Progenitor cell of endocrine pancreas (in vitro differentiated cells): ENCODE measurements around the gene STIM1. TPM values are rescaled to one million over a fixed set of nuclear protein-coding genes. Genes with fewer than 3 reads are reported as not detected.

Experiments used
- DNase-seq: peaks from one replicate; pipeline ENCODE4 v3.0.0; 2021; ENCODE audit warnings: low spot score; ENCODE audit not compliant: unreplicated experiment
- H3K27ac Mint-ChIP-seq: 2 replicates; pipeline ENCODE4 v1.8.0; 2021; ENCODE audit warnings: mild to moderate bottlenecking, moderate library complexity, mixed read lengths
- H3K27me3 Mint-ChIP-seq: 2 replicates; pipeline ENCODE4 v1.8.0; 2021; ENCODE audit warnings: mixed read lengths
- H3K36me3 Mint-ChIP-seq: 2 replicates; pipeline ENCODE4 v1.8.0; 2022; ENCODE audit warnings: mixed read lengths; ENCODE audit not compliant: insufficient read depth
- H3K4me1 Mint-ChIP-seq: 2 replicates; pipeline ENCODE4 v1.8.0; 2021; ENCODE audit warnings: low read depth, mixed read lengths
- H3K4me3 Mint-ChIP-seq: 2 replicates; pipeline ENCODE4 v1.8.0; 2021; ENCODE audit warnings: low read depth, mild to moderate bottlenecking, moderate library complexity, mixed read lengths
- H3K9me3 Mint-ChIP-seq: 2 replicates; pipeline ENCODE4 v1.8.0; 2021; ENCODE audit warnings: low read depth, mixed read lengths
- CTCF ChIP-seq: fragments of 200-600 bp; sonication (generic); IDR thresholded peaks from one replicate; pipeline ENCODE4 v1.5.0; 2021; ENCODE audit warnings: antibody characterized with exemption, mild to moderate bottlenecking; ENCODE audit not compliant: unreplicated experiment
- total RNA-seq: library from RNA; stranded (reverse); gene quantifications from 2 replicates; pipeline ENCODE4 v1.2.1, GENCODE V29; 2021

STIM1 gene
- total RNA-seq, 1 donor from 2014 or later, result 27.2 TPM

GRCh38 chr11:4134806-4135205 is 279.3 kb downstream of the STIM1 start:
- no peak for TF ChIP-seq CTCF
- Mint-ChIP-seq H3K27me3 (no peaks in the 10 kb centered on the region), H3K36me3 (peaks cover 36% of the 10 kb centered on the region), H3K4me3 (no peak overlapping the region), H3K27ac (no peak overlapping the region), H3K4me1 (no peaks in the 10 kb centered on the region), H3K9me3 (peaks cover 12% of the 10 kb centered on the region)
- DNase-seq, result no peak

- DNase-seq, result no peak
- no peaks in the 10 kb centered on the region for H3K4me1 Mint-ChIP-seq
- TF ChIP-seq CTCF, result no peak
- peaks cover 52% of the 10 kb centered on the region for H3K36me3 Mint-ChIP-seq
- H3K27me3 Mint-ChIP-seq, result no peaks in the 10 kb centered on the region
- H3K4me3 Mint-ChIP-seq, result no peak overlapping the region
- peaks cover 23% of the 10 kb centered on the region for H3K9me3 Mint-ChIP-seq
- no peak overlapping the region for H3K27ac Mint-ChIP-seq
Observed at GRCh38 chr11:4138497-4138896, 283.0 kb downstream of the STIM1 start.

GRCh38 chr11:4140067-4140636 is 284.7 kb downstream of the STIM1 start:
- no peak for DNase-seq
- Mint-ChIP-seq H3K27me3 (no peaks in the 10 kb centered on the region), H3K27ac (no peak overlapping the region), H3K9me3 (peaks cover 23% of the 10 kb centered on the region), H3K4me1 (no peaks in the 10 kb centered on the region), H3K4me3 (no peak overlapping the region), H3K36me3 (peaks cover 47% of the 10 kb centered on the region)
- TF ChIP-seq CTCF, result no peak

Other genes starting within 250 kb of the STIM1 start
- gene ART5, start 213.7 kb upstream of the STIM1 start, total RNA-seq, result 1.8 and 3.8 TPM in 2 replicates
- gene ART1, start 210.5 kb upstream of the STIM1 start, total RNA-seq, result not detected in 2 replicates
- gene CHRNA10, start 184.3 kb upstream of the STIM1 start, total RNA-seq, result 2.8 and 3.3 TPM in 2 replicates
- gene NUP98, start 58.1 kb upstream of the STIM1 start, total RNA-seq, result 80.3 and 83.4 TPM in 2 replicates
- gene PGAP2, start 47.1 kb upstream of the STIM1 start, total RNA-seq, result 46.7 and 51.3 TPM in 2 replicates
- gene RHOG, start 14.7 kb upstream of the STIM1 start, total RNA-seq, result 21.4 and 25.0 TPM in 2 replicates
- gene RRM1, start 239.1 kb downstream of the STIM1 start, total RNA-seq, result 76.4 and 79.9 TPM in 2 replicates